Activated T-cell treated with anti-CD3 and anti-CD28 coated beads, Interleukin-2, amount 50 U/mL, for 48 hours (primary cell): ENCODE results near the gene MYBPH.

ENCODE experiments used
- DNase-seq, 2 experiments: peaks; one replicate each; pipeline ENCODE4 v3.0.0-alpha.2; 2020

Gene MYBPH

DNA sequence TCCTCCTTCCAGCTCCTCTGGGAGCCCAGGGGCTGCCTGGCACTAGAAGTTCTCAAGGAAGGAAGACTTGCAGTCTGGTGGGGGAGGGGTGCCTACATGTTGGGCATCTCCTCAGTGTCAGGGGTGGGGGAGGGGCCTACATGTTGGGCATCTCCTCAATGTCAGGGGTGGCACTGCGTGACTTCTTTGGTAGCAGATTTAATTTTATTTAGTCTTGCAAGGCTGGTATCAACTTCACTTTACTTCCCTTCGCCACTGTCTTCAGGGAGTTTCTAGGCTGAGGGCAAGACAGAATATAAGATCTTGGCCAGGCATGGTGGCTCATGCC is 29.6 kb downstream of the MYBPH start:
- DNase-seq = no peak

DNA sequence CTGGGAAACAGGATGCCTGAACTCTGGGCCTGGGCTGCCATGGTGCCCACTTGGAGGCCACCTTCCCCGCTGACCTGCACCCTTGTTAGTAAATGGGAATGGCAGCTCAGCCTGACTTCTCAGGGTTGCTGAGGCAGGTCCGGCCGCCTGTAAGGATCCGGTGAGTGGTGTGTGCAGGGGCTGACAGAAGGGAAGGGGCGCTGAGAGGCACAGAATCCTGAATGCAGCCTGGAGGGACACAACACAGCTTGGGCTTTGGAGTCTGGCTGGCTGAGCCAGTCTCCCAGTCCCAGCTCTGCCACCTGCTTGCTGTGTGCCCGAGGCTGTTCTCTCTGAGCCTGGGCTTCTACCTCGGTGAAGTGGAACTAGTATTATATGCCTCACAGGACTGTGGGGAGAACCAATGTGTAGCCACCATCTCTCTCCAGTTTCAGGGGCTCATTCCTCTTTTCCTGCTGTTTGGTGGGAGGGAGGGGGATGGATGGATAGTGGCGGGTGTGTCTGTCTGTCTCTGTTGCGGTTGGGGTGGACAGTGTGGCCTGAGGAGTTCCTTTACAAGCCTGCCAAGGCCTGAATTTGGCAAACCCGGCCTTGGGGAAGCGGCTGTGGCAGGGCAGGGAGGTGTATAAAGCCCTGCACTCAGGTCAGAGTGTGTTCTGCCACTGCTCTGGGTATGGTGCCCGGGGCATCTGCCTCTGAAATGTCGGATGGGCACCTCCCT is 30.1 kb downstream of the MYBPH start:
- no peak for DNase-seq

DNA sequence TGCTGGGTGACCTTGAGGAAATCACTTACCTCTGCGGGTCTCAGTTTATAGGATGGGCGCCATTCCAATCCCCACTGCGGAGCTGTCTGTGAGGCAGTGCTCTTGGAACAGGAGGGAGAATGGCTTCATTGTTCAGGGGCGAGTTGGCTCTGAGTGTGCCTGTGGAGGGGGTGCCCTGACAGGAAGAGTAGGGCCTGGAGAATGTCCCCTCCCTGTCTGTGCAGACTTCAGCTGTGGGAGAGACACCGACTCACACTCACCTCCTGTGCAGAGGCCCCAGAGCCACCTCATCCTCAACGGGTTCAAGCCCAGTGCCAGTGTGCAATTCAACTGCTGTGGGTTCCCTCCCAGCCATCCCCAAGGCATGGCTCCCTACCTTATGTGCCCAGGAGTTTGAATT is 31.0 kb downstream of the MYBPH start:
- no peak for DNase-seq

DNA sequence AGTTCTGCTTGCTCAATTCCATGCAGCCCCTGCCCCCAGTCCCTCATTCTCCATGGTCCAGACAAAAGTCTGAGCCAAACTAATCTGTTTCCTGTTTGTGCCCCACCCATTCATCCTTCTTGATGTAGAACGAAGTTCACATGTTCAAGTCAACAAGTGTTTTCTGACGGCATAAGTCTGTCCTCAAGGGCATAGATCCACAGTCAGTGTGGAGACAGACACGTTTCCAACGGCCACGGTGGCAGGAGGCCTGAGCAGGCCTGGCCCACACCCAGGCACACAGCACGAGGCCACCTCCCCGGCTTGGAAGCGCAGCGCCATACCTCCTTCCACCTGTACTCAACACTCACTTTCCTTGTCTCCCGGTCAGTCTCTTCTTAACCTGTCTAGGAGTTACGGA is 32.0 kb downstream of the MYBPH start:
- no peak for DNase-seq

DNA sequence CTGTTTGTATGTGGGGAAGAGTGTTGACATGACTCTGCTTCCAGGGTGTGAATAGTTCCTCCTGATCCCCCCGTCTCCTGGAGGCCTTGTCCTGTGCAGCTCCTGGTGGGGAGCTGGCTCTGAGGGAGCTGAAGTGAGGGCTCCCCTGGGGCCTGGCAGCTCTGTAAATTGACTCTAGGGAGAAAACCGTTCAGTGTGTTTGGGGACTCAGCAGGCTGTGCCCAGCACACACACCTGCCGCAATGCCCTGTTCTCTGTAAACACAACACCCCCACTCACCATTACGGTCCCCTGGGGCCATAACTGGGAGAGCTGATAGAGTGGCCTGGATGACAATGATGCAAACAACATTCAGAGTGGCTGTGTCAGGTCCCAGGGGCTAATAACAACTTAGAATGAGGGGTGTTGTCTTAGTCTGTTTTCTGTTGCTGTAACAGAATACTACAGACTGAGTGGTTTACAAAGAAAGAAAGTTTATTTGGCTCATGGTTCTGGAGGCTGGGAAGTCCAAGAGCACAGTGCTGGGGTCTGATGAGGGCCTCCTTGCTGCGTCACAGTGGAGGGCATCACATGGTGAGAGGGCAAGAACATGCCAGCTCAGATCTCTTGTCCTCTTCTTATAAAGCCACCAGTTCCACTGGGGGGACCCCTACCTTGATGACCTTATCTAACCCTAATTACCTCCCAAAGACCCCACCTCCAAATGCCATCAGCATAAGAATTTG is 32.8 kb downstream of the MYBPH start:
- no peak for DNase-seq

DNA sequence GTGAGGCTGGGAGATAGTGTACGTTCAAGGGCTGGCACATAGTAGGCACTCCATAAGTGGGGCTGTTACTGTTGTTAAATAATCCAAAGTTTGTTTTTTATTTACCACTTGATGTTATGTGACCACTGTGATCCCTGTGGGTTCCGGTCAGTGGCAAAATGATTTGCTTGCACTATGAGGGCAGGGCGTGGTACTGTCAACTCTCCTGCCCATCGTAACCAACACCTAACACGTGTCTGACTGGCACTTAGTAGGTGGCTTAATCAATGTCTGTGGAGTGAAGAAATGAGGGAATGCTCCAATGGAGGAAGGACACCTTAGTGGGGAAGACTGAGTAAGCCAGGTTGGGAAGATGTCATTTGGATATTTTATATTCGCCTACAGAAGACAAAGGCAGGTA is 33.5 kb downstream of the MYBPH start:
- no peak for DNase-seq

DNA sequence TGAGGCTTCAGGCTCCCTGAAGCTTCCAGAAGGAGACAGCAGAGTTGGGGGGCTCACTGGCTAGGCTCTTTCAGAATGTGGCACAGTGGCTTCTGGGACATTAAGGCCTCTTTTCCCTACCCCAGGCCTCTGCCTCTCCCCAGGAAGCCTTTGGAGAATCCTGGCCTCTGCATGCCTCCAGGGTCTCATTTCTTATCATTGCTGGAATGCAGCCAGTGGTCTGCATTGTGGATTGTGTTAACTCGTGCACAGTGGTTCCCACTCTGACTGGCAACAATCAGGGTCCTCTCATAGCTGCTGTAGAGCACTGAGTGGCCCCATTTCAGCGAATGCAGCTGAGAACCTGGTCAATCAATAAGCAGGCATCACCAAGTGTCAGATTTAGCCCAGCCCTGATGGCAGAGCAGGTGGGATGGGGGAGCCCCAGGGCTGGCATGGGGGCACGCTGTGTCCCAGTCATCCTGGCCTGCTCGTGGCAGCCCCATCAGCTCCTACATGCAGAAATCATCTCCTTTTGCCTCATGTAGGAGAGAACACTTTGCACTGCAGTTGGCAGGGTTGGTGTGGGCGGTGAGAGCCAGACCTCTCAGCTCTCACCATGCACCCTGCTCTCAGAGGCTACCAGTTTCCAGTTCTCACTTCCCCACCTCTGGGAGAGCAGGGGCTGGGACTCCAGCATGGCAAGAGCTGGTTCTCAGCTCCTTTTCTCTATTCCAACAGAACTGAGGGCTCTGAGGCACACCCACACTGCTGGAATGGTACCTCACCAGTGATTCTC is 34.7 kb downstream of the MYBPH start:
- DNase-seq = no peak

DNA sequence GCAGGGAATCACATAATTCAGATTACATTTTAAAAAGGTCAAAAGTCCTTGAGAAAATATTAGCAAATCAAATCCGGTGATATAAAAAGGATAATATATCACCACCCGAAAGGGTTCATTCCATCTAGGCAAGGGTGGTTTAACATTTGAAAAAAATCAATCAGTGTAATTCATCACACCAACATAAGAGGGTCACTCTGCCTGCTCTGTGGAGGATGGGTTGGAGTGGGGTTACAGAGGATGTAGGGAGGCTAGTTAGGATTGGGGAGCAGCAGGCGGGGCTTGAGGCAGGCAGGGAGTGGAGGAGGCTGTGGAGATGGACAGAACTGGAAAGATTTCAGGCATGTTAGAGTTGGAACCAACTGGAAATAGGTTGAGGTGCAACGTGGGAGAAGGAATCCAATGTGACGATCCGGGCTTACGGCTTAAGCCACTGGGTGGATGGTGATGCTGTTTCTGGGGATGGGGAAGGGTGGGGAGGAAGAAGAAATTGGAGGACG is 35.6 kb downstream of the MYBPH start:
- DNase-seq = no peak

DNA sequence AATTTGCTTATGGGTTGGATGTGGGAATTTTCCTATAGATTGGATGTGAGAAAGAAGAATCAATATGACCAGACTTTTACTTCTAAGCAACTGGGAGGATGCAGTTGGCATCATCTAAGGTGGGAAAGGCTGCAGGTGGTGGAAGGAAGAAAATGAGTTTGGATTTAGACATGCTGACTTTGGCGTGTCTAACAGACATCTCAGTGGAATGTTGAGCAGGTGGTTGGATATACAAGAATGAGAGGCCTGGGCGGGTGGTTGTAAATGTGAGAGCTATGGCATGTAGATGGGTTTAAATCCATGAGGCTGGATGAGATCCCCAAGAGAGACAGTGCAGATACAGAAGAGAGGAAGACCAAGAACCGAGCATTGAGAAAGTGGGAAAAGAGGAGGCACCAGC is 37.6 kb downstream of the MYBPH start:
- no peak for DNase-seq

DNA sequence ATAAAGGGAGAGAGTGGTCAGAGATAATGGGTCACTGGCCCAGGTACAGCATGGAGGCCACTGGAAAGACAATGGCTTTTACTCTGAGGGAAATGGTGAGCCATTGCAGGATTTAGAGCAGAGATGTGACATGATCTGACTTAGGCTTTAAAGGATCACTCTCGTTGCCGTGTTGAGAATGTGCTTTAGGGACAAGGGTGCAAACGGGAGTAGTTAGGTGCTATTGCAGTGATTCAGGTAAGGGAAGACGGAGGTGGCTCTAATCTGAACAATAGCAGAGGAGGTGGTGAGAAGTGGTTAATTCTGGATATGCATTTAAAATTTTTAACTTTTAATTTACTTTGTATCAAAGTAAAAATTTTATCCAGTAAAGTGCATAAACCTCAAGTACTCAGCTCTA is 38.3 kb downstream of the MYBPH start:
- no peak for DNase-seq

DNA sequence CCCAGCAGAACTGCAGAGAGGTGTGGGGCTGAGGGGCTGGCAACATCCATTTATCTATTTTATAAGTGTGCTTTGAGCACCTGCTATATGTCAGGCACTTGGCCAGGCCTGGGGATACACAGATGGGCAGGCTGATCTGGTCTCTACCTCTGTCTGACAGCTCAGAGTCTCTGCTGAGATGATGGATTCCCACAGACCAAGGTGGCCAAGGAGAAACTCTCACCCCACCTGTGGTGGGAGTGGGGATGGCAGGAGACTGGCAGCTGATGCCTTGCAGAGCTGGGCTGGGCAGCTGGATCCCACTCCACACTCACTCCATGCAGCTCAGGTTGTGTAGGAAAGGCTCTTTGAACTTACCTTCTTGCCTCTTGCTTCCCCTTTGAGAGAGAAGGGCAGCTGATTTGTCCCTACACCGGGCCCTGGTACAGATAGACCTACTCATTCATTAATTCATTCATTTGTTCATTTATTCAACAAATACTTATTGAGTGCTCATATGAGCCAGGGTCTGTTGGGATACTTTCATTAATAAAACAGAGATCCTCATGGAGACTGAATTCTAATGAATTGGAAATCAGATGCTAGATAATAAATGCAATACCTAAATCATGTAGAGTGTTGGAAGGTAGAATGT is 39.1 kb downstream of the MYBPH start:
- DNase-seq = no peak

DNA sequence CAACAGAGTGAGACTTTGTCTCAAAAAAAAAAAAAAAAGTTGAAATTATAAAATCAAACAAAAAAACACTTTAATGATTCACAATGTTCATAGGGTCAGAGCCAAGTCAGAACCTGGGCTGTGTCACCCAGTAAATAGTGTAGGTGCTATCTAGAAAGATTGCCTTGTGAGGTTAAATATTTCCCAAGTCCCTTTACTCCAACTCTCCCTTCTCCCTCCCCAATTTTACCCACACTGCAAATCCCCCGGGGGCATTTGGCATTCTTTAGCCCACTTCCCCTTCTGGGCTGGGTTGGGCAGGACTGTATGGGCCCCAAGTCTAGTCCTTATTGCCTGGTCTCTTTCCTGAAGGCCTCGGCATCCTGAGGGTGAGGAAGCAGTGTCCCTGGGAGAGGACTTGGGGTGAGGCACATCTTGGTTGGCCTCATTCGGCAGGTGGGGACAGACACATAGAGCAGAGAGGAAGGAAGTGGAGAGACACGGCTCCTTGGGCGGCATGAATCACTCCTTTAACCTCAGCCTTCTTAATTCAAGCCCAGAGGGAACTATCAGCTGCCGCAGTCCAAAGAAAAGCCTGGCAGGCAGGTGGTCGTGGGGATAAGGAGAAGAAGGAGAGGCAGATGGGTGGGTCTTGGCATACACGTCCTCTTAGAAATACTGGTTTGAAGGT is 39.9 kb downstream of the MYBPH start:
- DNase-seq = peak in 1 of 2 experiments; percentile 23

DNA sequence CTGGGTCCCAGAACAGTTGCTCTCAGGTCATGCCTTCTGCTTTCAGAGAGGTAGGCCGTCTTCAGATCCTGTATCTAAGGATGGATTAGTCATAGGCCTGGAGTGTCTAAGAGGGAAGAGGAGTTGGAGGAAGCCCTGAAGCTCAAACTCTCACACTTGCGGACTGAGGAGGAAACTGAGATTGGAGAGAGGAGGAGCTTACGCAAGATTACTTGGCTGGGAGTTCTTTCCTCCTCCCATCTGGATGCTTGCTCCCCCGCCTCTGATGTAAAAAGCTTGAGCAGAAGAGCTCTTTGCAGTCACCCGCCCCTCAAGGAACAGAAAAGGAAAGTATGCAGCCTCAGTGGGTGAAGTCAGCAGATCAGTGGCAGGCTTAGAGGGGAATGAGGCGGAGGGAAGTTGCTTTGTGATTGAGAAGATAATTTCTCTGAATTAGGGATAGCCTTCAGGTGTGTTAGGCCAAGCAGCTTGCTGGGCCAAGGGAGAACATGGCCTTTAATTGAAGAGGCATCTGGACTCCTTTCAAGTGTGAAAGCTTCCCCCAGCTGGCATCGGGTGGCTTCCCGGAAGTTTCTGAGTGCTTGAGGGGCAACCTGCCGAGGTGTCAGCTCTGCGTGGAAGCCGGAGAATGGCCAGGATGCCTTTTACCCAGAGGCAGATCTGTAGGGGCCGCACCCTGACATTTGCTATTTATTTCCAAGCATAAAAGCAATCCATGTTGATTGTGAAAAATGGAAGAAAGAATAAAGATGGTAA is 41.5 kb downstream of the MYBPH start:
- no peak for DNase-seq

DNA sequence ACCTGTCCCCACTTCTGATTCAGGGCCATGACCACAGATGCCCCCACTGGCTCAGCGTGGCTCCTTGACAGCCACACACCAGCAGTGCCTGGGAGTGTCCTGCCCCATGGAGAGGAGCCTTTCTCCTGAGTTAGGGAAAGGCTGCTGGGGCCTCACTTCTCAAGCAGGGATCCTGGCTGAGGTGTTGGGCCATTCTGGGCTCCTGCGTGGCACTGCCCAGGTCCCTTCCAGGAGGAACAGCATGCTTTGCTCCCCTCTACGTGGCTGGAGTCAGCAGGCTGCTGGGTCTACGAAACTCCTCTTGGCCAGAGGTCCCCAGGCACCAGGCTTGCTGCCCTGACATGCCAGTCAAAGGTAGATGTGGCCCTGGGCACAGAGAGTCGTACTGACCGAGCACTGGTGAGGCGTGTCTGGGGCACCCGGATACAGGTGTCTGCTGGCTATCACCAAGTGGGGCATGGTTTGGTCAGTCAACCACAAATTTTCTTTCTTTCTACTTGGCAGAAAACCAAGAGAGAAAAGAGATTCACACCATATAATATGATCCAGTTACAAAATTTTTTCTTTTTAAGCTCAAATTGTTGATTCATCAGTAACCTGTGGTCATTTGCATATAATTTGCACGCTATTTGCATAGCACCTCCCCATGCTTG is 44.0 kb downstream of the MYBPH start:
- no peak for DNase-seq

DNA sequence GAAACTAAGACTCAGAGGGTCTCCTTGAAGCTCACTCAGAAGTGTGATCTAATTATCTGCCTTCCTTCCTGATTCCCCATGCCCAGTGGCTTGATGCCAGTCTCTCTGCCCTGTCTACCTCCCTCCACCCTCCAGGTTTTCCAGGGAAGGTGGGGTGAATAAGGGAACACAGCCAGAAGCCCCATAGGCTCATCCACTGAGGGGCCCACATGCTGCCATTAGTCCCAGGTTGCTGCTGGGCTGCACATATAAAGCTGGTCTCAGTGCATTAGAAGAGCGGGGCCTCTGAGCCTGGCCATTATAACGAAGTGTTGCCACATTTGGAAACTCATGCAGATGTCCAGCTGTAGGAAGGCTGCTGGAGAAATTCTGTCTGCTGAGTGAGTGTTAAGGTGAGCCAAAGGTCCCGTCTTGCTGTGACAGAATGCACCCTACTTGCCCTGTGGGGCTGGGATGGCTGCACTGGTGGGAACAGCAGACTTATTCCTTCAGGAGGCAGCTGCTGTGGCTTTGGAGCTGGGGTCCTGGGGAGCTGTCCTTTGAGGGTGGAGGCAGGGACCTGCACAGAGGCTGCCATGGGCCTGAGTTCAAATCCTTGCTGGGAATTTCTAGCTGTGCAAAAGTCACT is 45.2 kb downstream of the MYBPH start:
- DNase-seq = no peak

DNA sequence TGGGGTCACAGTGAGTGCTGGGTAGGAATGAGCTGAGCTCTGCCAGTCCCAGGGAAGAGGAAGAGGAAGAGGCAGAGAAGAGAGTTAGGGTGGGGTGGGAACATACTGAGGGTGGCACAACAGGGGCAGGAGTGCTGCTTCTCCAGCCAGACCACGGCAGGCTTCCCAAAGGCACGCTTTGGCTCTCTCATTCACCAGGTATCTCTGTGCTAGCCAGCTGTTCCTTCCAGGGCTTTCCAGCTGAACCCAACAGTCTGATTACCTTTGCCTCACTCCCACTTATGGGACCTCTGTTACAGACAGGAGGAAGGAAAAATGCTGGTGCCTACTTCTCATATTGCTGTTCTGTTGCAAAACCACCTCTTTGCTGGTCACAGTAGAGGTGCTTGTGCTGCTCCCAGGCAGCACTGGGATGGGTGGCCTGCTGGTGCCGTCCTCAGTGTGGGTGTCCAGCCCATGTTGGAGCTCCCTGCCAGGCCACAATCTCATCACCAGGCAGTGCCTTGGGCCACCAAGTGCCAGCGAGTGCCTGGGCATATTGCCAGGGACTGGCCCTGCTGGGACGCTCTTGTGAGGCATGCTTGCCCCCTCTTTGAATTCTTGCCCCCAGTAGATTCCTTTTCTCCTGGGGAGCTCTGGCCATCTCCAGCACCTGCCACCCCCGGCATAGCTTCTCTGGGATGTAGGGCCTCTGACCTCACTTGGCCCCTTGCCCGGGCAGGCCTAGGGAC is 46.0 kb downstream of the MYBPH start:
- DNase-seq = peak in 1 of 2 experiments; percentile 9

DNA sequence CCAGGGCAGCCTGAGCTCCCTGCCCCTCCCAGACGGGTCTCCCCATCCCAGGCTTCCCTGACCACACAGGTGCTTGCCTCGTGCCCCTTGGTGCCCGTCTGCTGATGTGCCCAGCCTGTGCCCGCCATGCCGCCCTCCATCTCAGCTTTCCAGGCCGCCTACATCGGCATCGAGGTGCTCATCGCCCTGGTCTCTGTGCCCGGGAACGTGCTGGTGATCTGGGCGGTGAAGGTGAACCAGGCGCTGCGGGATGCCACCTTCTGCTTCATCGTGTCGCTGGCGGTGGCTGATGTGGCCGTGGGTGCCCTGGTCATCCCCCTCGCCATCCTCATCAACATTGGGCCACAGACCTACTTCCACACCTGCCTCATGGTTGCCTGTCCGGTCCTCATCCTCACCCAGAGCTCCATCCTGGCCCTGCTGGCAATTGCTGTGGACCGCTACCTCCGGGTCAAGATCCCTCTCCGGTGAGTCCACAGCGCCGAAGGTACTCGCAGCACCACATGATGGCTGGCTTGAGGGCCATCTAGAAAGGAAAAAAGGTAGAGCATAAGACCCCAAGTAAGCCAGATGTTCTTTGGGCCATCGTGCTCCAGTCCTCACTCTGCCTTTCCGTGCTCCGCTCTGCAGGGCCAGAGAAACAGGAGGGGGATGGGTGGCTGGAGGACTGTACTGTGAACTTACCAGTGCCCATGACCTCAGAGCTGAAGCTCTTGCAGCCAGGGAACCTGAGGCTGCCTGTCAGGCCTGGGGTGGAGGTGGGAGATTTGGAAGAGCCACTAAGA is 46.7 kb downstream of the MYBPH start:
- peak; percentile 7 to 14 for DNase-seq

DNA sequence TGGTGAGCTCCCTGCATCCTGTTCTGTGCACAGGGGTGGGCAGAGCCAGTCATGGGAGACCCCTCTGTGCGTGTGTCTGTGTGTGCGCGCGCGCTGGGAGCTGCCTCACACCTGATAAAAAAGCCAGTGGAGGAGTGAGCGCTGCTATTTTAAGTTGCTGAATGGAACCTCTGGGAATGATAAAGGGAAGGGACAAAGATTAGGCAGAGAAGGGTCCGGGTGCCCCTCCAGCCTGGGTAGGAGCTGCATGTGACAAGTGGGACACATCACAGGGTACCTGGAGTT is 47.3 kb downstream of the MYBPH start:
- no peak for DNase-seq

DNA sequence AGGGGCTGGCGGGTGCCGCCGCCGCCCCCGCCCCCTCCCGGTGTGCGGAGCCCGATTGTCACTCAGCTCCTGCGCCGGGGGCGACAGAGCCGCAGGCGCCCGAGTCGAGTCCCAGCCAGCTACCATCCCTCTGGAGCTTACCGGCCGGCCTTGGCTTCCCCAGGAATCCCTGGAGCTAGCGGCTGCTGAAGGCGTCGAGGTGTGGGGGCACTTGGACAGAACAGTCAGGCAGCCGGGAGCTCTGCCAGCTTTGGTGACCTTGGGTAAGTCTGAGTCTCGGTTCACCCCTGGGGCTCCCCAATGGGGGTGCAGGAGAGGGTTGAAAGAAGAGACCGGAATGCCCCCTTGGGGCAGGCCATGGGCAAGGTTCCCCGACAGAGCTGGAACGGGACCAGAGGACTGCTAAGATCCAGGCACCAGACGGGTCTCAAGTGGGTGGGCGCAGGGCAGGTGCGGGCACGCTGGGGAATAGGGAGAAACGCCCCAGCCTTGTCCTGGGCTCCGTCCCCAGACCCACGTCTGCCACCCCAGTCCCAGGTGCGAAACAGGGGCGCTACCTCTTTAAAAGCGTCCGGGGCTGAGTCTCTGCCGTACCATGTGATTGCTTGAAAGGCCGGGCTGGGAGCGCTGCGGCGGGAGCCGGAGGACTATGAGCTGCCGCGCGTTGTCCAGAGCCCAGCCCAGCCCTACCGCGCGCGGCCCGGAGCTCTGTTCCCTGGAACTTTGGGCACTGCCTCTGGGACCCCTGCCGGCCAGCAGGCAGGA is 47.8 kb downstream of the MYBPH start, which contains the start of gene ADORA1:
Gene ADORA1 (plus strand): TSS at position 61 of the 765 bp plus-strand sequence. CDS start 1,116 bp downstream, outside the sequence.
- peak in 1 of 2 experiments; percentile 24 for DNase-seq
